Epithelial cell of proximal tubule (primary cell): ENCODE measurements around the gene MLPH. TPM values are rescaled to one million over a fixed set of nuclear protein-coding genes. Genes with fewer than 3 reads are reported as not detected.

ENCODE experiments used
- DNase-seq: peaks from one replicate; pipeline ENCODE4 v3.0.0-alpha.2; 2011; ENCODE audit warnings: low read depth
- H3K4me3 ChIP-seq: 2 replicates; pipeline ENCODE4 v1.5.1; 2011; ENCODE audit warnings: low read depth, mild to moderate bottlenecking, low read length
- total RNA-seq: library from RNA; depleted of rRNA; stranded (reverse); fragments of >200 nt; gene quantifications from 2 replicates; pipeline ENCODE4 v1.2.3, GENCODE V29; 2015
- TF ChIP-seq, protein P1 (sequence below): conservative IDR thresholded peaks from 2 replicates; pipeline ENCODE4 v1.5.1; 2012; ENCODE audit warnings: low read depth, mild to moderate bottlenecking, low read length

Gene MLPH
- total RNA-seq, 1 donor from 2014 or later, result 36.0 TPM

GRCh38 chr2:237533668-237534161 lies 46.7 kb downstream of the MLPH start:
- TF ChIP-seq, protein P1, sequence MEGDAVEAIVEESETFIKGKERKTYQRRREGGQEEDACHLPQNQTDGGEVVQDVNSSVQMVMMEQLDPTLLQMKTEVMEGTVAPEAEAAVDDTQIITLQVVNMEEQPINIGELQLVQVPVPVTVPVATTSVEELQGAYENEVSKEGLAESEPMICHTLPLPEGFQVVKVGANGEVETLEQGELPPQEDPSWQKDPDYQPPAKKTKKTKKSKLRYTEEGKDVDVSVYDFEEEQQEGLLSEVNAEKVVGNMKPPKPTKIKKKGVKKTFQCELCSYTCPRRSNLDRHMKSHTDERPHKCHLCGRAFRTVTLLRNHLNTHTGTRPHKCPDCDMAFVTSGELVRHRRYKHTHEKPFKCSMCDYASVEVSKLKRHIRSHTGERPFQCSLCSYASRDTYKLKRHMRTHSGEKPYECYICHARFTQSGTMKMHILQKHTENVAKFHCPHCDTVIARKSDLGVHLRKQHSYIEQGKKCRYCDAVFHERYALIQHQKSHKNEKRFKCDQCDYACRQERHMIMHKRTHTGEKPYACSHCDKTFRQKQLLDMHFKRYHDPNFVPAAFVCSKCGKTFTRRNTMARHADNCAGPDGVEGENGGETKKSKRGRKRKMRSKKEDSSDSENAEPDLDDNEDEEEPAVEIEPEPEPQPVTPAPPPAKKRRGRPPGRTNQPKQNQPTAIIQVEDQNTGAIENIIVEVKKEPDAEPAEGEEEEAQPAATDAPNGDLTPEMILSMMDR, result no peak
- no peak overlapping the region for H3K4me3 ChIP-seq
- no peak for DNase-seq

DNA sequence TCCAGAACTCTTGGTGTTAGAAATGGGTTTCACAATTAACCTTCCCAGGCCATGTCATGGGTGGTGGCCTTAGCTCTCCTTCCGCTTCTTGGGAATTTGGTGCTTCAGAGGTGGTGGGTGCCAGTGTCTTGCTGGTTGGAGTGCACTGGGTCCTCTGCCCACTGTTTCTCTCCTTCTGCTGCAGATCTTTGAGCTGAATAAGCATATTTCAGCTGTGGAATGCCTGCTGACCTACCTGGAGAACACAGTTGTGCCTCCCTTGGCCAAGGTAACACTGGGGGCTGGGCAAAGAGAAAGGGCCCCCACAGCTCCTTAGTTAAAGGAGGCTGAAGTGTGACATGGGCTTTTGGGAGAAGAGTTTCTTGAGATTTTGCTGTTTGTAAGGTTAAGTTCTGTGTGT lies 47.3 kb downstream of the MLPH start:
- no peak for DNase-seq
- TF ChIP-seq, protein P1, result no peak
- H3K4me3 ChIP-seq, result no peak overlapping the region

GRCh38 chr2:237535385-237536082 lies 48.5 kb downstream of the MLPH start:
- DNase-seq, result no peak
- TF ChIP-seq, protein P1, result no peak
- H3K4me3 ChIP-seq, result no peak overlapping the region

- TF ChIP-seq, protein P1, result no peak
- DNase-seq, result no peak
- no peak overlapping the region for H3K4me3 ChIP-seq
Measured at GRCh38 chr2:237536083-237536415, 49.0 kb downstream of the MLPH start.

DNA sequence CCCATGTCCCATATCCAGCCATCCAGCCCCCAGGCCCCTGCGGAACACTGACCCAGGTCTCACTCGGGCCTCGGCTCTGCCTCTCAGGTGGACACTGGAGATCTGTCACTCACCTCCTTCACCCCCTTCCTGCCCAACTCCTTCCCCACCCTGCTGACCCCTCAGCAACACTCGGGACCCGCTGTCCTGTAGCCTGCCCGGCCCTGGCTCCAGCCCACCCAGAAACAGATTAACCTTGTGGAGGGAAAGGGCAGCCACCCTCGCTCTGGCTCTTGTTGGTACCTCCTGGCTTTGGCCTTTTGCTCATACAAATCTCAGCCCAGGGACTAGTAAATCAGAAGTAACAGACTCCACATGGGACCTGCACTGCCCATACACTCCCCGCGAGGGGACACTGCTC lies 49.6 kb downstream of the MLPH start:
- H3K4me3 ChIP-seq, result no peak overlapping the region
- no peak for DNase-seq
- TF ChIP-seq, protein P1, result no peak

DNA sequence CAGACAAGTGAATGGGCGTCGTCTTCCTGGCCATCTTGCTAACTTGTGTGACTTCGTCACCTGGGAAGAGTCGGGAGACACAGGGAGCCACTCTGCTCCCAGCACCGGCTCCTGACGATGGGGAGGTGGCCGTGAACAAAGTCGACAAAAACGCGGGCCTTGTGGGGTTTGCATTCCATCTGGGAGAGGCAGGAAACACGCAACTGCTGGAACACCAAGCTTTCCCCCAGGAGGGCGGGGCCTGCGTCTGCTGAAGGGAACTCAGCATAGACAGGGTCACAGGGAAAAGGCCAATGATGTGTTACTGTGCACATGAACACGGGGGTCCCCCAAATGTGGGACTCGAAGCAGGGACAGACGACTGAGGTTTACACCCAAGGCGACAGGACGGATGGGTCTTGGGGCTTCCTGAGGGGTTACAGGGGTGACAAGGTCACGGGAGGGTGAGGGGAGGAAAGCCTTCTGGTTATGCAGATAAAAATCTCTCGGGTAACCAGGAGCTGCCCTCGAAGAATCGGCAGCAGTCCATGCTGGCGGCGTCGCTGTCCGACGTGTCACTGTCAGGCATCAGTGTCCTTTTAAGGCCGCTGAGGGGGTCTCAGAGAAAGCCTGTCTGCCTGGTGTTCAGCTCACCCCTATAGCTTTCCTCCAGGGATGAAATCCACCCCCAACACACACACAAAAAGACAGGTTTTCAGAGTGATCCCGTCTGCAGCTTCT lies 51.1 kb downstream of the MLPH start:
- H3K4me3 ChIP-seq, result no peak overlapping the region
- TF ChIP-seq, protein P1, result no peak
- DNase-seq, result no peak
